Measurements from ENCODE around the gene PGAM2. TPM values are rescaled to one million over a fixed set of nuclear protein-coding genes. Genes with fewer than 3 reads are reported as not detected.
A peak's percentile ranks its signal among the peaks of the same experiment; 100 is the strongest.

The PGAM2 gene
- total and polyA plus RNA-seq, 2 of the 4 experiments (the other 2 are of a cell fraction), result not detected

DNA sequence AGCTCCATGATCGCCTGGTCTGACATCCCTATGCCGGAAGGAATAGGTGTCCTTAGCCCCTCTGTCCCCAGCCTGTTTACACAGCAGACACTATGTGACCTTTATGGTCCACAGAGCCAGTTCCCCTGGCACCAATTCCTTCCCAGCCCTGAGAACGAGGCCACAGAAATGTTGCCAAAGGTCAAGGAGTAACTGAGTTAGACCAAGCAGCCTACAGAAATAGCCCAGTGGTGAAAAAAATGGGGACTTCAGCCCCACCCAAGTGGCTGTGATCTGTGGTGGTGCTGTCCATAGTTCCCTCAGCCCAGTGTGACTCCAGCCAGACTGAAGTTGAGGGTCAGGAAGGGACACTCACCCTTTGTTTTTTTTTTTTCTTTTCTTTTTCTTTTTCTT lies 2.5 kb downstream of the PGAM2 start:
- Histone ChIP-seq H4K91ac (ENCODE audit: insufficient read depth, low read depth, low read length) (no peak overlapping the region), H3K23ac (ENCODE audit: low read depth, low read length) (no peak overlapping the region), H3K4me1 (ENCODE audit: control insufficient read depth, insufficient read depth, low read length) (peaks cover 7% of the 10 kb centered on the region), H3K27me3 (ENCODE audit: control insufficient read depth, insufficient read depth, low read length) (no peaks in the 10 kb centered on the region), H2AFZ (replicated peaks; ENCODE audit: low read length, poor library complexity) (no peak overlapping the region), H3K9me3 (ENCODE audit: control insufficient read depth, insufficient read depth, low read length) (no peaks in the 10 kb centered on the region), H2AK5ac (ENCODE audit: low read depth, low read length) (no peak overlapping the region), H2BK15ac (ENCODE audit: low read depth, low read length) (no peak overlapping the region), H3K9me1 (ENCODE audit: insufficient read depth, low read length) (no peaks in the 10 kb centered on the region), H2BK20ac (ENCODE audit: low read depth, low read length) (no peak overlapping the region), H3K4ac (ENCODE audit: low read depth, low read length) (no peak overlapping the region), H4K20me1 (ENCODE audit: insufficient read depth, low read length) (peaks cover 30% of the 10 kb centered on the region), H3K36me3 (ENCODE audit: control insufficient read depth, insufficient read depth, low read length) (peaks cover 42% of the 10 kb centered on the region), H2AK9ac (replicated peaks; ENCODE audit: low read depth, low read length, poor library complexity) (peak overlapping the region; percentile 15), H3K4me2 (ENCODE audit: low read depth, low read length) (no peak overlapping the region), H3K9ac (ENCODE audit: low read depth, low read length) (no peak overlapping the region), H3K14ac (replicated peaks; ENCODE audit: low read depth, low read length) (no peak overlapping the region), H3K4me3 (ENCODE audit: insufficient read depth, low read depth, low read length) (no peak overlapping the region), H3K27ac (ENCODE audit: insufficient read depth, low read length) (no peak overlapping the region), H3K56ac (ENCODE audit: extremely low read depth, insufficient read depth, low read length) (no peak overlapping the region), H3K18ac (ENCODE audit: low read depth, low read length) (no peak overlapping the region), H4K5ac (ENCODE audit: low read depth, low read length) (no peak overlapping the region), H2BK120ac (ENCODE audit: low read depth, low read length) (no peak overlapping the region), H2BK5ac (ENCODE audit: low read depth, low read length, poor library complexity, severe bottlenecking) (no peak overlapping the region), H3K79me1 (ENCODE audit: low read depth in 1 of 2, low read length in 2 of 2) (0 out of 4 replicates have a peak, but pooled peaks cover 0 to 4% of the 10 kb centered on the region in 2 experiments), H4K8ac (ENCODE audit: low read depth in 2 of 2, low read length in 2 of 2) (no peak overlapping the region)
- BruUV-seq (replicated peaks), result no TSS peak
- ChIA-PET POLR2A (ENCODE audit: unreplicated experiment) (no interaction called here), CTCF (no interaction called here)
- TF ChIP-seq CHD1 (IDR thresholded peaks at IDR 0.05; ENCODE audit: low read depth, low read length) (no peak), MAFK (IDR thresholded peaks at IDR 0.05; ENCODE audit: low read depth, low read length) (no peak), BHLHE40 (IDR thresholded peaks at IDR 0.05; ENCODE audit: low read depth, low read length) (no peak), RCOR1 (IDR thresholded peaks at IDR 0.05; ENCODE audit: insufficient replicate concordance, low read length) (no peak), RAD21 (IDR thresholded peaks at IDR 0.05; ENCODE audit: low read length) (no peak), POLR2A (IDR thresholded peaks at IDR 0.05; ENCODE audit: low read depth, low read length) (no peak), FOS (IDR thresholded peaks at IDR 0.05; ENCODE audit: low read depth, low read length) (no peak), RFX5 (IDR thresholded peaks at IDR 0.05; ENCODE audit: low read depth, low read length) (no peak), NFE2L2 (IDR thresholded peaks at IDR 0.05; ENCODE audit: low read depth, low read length) (no peak), CEBPB (IDR thresholded peaks at IDR 0.05; ENCODE audit: low read depth, low read length) (no peak), SMC3 (IDR thresholded peaks at IDR 0.05; ENCODE audit: low read depth, low read length) (no peak), MAZ (IDR thresholded peaks at IDR 0.05; ENCODE audit: borderline replicate concordance, low read depth, low read length) (no peak)
- TF ChIP-seq, protein P1, sequence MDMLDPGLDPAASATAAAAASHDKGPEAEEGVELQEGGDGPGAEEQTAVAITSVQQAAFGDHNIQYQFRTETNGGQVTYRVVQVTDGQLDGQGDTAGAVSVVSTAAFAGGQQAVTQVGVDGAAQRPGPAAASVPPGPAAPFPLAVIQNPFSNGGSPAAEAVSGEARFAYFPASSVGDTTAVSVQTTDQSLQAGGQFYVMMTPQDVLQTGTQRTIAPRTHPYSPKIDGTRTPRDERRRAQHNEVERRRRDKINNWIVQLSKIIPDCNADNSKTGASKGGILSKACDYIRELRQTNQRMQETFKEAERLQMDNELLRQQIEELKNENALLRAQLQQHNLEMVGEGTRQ (IDR thresholded peaks at IDR 0.05; ENCODE audit: low read depth, low read length), result no peak
- TF ChIP-seq, protein P2, sequence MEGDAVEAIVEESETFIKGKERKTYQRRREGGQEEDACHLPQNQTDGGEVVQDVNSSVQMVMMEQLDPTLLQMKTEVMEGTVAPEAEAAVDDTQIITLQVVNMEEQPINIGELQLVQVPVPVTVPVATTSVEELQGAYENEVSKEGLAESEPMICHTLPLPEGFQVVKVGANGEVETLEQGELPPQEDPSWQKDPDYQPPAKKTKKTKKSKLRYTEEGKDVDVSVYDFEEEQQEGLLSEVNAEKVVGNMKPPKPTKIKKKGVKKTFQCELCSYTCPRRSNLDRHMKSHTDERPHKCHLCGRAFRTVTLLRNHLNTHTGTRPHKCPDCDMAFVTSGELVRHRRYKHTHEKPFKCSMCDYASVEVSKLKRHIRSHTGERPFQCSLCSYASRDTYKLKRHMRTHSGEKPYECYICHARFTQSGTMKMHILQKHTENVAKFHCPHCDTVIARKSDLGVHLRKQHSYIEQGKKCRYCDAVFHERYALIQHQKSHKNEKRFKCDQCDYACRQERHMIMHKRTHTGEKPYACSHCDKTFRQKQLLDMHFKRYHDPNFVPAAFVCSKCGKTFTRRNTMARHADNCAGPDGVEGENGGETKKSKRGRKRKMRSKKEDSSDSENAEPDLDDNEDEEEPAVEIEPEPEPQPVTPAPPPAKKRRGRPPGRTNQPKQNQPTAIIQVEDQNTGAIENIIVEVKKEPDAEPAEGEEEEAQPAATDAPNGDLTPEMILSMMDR (conservative IDR thresholded peaks at IDR 0.05; ENCODE audit: low read depth, low read length), result no peak
- TF ChIP-seq, protein P3, sequence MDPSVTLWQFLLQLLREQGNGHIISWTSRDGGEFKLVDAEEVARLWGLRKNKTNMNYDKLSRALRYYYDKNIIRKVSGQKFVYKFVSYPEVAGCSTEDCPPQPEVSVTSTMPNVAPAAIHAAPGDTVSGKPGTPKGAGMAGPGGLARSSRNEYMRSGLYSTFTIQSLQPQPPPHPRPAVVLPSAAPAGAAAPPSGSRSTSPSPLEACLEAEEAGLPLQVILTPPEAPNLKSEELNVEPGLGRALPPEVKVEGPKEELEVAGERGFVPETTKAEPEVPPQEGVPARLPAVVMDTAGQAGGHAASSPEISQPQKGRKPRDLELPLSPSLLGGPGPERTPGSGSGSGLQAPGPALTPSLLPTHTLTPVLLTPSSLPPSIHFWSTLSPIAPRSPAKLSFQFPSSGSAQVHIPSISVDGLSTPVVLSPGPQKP (IDR thresholded peaks at IDR 0.05; ENCODE audit: borderline replicate concordance, low read depth, low read length), result no peak
- in situ Hi-C loops (cut with MboI; ENCODE audit: low sequenced_read_pairs) (no loop called here), dilution Hi-C loops (cut with HindIII; ENCODE audit: low sequenced_read_pairs, unreplicated experiment) (no loop called here), intact Hi-C loops (cut with micrococcal nuclease) (no loop called here)
- DNase-seq, result no peak
- 100% methylated on average over 1 of the region's 3 CpGs; no CpG with 5 or more reads in 1 of the 2 experiments for WGBS, 2 experiments (ENCODE audit: extremely low coverage in 2 of 2, insufficient read length in 1 of 2)
- no peak for ATAC-seq (ENCODE audit: low read depth)
